Measurements from ENCODE around the gene TESK2.
"Not testable (repeated sequence)": the region's sequence is repeated elsewhere in the genome, so short reads cannot be mapped to it uniquely, and the experiment has no call there.

Gene TESK2

DNA sequence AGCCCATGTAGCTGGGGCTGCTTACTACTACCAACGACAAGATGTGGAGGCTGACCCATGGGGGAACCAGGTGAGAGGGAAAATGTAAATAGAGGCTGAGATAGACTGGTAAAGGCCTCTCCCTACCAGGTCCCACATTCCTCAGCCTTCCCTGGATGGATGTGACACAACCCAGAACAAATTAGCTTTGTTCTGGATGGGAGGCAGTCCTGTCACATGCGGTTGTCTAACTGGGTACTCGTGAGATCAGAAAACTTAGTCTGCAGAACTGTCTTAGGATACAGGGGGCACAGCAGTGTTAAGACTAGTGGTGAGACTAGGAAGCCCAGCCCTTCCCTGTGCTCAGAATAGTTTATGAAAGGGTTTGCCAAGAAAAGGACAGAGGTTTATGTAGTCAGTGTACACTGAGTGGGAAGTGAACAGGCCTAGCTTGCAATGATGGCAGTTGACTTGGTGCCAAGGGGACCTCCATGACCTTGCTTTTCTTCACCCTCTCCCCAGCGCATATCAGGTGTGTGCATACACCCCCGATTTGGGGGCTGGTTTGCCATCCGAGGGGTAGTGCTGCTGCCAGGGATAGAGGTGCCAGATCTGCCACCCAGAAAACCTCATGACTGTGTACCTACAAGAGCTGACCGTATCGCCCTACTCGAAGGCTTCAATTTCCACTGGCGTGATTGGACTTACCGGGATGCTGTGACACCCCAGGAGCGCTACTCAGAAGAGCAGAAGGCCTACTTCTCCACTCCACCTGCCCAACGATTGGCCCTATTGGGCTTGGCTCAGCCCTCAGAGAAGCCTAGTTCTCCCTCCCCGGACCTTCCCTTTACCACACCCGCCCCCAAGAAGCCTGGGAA, 17.6 kb upstream of the TESK2 start:
- peak; percentile 58 for DNase-seq

DNA sequence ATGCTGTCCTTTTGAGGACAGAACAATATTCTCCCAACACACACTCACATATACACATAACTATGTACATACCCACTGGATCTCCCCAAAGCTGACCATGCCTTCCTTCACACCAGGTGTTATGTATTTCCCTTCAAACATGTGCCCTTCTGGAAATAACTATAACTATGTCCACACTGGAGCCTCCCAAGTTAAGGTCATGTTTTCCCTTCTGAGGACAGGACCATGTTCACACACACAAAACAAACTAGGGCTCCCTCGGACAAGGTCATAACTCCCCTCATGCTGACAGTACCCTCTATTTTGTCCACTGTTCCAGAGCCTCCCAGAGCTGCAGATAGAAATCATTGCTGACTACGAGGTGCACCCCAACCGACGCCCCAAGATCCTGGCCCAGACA, 16.9 kb upstream of the TESK2 start:
- DNase-seq = no peak

DNA sequence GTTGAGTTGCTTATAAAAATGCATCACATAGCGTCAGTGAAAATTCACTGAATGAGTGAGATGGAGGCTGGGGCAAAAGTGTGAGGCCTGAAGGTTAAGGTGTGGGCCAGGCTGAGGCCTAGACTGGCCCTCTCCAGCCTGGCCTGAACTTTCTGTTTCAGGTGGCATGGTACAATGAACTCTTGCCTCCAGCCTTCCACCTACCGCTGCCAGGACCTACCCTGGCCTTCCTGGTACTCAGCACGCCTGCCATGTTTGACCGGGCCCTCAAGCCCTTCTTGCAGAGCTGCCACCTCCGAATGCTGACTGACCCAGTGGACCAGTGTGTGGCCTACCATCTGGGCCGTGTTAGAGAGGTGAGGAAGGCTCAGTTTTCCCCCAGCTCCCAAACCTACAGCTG, 16.2 kb upstream of the TESK2 start:
- no peak for DNase-seq

DNA sequence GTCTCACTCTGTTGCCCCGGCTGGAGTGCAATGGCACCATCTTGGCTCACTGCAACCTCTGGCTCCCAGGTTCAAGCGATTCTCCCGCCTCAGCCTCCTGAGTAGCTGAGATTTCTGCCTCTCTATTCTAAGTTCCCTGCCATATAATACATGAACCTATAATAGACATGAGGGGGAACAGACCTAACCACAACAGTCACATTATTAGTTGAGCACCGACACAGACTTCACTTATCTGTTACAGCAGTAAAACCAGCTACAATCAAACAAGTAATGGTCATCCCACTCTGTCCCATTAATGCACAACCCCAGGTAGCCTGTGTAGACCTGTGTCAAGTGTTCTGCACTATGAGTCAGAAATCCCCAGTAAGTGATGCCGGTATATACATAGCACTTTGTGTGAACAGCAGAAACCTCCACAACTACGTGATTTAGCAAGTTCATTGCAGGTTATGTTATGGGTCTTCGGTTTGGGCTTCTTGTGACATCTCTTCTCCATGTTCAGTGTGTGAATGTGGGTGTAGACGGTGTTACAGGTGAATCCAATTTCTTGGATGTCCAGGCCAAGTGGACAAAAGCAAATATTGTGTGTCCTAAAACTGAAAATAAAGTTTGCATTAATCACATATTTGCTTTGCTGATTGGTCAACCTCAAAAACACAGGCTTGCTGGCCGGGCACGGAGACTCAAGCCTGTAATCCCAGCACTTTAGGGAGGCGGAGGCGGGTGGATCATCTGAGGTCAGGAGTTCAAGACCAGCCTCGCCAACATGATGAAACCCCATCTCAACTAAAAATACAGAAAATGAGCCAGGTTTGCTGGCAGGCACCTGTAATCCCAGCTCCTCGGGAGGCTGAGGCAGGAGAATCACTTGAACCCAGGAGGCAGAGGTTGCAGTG, 12.7 kb upstream of the TESK2 start:
- DNase-seq = no peak

DNA sequence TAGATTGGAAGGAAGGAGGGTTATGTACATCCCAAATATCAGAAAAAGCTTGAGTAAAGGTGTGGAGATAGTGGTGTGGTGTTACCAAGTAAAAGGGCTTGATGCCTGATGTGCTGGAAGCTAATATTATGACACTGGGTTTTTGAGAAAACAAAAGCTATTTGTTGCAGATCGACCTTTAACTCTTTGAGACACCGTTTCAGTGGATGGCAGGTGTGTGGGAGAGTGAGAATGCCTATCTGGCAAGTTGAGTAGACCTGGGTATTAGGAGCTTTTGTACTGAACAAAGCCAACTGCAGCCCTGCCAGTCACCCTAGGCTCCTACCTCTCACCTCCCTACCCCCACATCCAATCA, 10.5 kb upstream of the TESK2 start:
- DNase-seq = no peak

DNA sequence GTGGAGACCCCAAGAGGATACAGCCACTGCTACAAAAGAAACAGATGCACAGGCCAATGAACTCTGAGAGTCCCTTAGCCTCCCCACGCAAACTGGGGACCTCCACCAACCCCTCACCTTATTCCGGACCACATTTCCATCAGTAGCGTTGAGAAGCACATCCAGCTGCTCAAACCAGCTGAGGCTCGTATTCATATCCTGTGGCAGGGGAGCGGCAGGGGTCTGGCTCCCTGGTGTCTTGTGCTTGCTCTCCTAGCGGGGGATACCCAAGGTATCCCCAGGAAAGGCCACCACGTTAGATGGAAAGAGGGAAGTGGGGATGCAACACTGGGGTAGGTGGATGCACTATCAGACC, 8.4 kb upstream of the TESK2 start:
- DNase-seq = peak; percentile 60

DNA sequence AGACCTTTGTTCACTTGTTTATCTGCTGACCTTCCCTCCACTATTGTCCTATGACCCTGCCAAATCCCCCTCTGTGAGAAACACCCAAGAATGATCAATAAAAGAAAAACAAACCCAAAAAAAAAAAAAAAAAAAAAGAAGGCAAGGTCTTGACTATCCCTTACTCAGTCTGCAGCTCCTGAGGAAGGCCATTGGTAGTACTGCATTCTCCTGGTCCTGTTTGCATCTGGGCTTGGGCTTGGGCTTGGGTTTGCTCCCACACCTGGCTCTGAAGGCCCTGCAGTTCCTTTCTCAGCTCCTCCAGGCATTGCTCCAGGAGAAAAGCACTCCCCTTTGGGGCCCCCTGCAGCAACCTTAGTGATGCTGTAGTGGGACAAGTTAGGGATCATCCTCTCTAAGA, 7.3 kb upstream of the TESK2 start:
- no peak for DNase-seq

DNA sequence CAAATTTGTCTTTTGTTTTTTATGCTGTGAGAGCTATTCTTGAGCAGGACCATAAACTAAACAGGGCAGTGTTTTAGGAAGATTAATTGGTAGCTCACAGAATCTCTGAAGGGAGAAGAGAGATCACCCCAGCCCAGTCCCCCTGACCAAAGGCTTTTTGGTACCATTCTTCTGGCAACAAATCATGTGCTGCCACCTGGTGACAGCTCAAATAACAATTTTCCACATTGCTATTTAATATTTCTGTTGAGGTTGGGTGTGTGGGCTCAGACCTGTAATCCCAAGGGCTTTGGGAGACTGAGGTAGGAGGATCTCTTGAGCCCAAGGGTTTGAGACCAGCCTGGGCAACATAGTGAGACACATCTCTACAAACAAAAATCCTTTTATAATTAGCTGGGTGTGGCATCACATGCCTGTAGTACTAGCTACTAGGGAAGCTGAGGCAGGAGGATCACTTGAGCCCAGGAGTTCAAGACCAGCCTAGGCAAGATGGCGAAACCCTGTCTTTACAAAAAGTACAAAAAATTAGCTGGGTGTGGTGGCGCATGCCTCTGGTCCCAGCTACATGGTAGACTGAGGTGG, 2.2 kb upstream of the TESK2 start:
- DNase-seq = peak; percentile 64

DNA sequence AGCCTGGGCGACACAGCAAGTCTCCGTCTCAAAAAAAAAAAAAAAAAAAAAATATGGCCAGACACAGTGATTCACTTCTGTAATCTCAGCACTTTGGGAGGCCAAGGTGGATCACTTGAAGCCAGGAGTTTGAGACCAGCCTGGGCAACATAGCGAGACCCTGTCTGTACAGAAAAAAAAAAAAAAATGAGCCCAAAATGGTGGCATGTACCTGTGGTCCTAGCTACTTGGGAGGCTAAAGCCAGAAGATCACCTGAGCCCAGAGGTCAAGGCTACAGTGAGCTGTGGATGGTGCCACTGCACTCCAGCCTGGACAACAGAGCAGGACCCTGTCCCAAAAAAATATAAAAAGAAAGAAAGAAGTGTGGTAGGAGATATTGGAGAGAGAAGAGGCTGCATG, 1.7 kb upstream of the TESK2 start:
- no peak for DNase-seq

DNA sequence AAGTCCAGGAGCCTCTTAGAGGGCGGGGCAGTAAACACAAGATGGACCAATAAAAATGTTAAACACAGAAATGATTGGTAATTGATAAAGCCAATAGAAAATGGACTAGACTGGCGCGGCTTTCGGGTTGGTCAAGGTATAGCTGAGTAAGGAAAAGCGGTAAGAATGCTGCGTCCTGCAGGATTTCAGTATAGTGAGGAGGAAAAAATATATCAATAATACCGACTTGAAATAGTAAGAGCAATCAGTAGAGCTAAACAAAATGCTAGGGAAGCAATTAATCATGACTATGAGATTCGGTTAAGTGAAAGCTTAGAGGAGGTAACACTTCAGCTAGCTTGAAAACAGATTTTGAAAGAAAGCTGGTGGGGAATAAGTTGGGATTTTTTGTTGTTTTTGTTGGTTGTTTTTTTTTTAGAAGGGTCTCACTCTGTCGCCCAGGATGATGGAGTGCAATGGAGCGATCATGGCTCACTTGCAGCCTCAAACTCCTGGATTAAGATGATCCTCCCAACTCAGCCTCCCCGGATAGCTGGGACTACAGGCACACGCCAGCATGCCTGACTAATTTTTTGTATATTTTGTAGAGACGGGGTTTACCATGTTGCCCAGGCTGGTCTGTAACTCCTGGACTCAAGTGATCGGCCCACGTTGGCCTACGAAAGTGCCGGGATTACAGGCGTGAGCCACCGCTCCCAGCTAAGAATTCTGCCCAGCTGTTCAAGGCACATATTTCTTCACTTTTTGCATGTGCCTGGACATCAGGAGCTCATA, 711 bp upstream of the TESK2 start:
- no peak for DNase-seq

DNA sequence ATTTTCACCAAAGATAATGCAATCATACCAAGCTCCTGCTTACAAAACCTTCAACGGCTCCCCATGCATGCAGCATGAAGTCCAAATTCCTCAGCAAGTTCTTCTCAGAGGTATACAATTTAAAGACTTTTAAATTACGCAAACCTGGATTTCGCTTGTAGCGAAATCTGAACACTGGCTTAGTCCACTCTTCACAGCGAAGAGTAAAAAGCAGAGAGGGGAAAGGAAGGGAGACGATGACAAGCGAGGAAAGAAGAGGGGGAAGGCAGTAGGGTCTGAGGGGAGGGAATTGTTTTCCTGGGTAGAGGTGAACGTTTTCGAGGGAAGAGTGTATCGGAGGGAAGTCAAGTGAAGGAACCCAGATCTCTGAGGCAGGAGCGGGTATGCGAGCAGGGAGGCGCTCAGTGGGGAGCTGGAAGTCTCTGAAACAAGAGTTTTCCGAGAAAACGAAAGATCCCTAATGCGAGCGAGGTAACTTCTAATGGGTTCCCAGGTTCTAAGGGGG, 790 bp downstream of the TESK2 start:
- DNase-seq = peak; percentile 62

DNA sequence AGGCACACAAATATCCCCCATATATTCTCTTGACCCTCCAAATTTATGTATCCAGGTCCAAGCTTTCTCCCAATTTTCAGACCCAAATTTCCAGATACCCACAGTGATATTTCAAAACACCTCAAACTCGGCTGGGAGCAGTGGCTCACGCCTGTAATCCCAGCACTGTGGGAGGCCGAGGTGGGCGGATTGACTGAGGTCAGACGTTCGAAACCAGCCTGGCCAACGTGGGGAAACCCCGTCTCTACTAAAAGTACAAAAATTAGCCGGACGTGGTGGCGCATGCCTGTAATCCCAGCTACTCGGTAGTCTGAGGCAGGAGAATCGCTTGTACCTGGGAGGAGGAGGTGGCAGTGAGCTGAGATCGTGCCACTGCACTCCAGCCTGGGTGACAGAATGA, 1.6 kb downstream of the TESK2 start:
- not testable (repeated sequence) for DNase-seq

DNA sequence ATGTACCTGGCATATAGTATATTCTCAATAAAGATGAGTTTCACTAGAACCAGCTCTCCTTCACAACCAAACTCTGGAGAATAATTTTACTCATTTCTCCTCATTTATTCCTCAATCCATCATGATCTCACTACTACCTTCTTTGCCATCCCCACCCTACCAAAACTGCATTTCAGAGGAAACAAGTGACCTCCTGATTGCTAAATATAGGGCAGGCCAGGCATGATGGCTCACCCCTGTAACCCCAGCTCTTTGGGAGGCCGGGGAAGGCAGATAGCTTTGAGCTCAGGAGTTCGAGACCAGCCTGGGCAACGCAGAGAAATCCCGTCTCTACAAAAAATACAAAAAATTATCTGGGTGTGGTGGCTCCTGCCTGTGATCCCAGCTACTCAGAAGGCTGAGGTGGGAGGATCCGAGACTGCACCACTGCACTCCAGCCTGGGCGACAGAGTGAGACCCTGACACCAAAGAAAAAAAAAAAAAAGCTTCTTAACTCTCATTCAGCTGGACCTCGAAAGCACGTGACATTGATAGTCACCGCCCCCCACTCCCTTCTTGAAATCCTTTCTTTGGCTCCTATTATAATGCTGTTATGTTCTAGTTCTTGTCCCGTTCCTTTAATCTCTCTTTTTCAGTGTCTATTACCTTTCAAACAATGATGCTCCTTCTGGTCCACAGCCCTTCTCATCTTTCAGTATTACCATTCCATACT, 2.1 kb downstream of the TESK2 start:
- no peak for DNase-seq

DNA sequence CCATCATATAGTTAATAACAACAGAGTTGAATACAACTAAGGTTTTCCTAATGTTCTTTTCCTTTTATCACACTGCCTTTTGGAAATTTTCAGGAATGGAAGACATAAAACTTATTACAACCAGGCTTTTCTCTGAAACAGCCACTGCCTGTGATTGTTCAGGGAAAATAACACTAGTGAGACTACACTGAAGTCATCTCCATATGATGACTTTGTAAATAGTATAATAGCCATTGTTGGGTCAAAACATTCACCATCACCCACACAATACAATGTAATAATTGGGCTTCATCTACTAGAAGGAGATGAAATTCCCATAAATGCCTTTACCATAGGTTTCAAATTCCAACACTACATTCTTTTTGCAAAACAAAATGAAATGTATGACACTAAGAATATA, 5.0 kb downstream of the TESK2 start:
- DNase-seq = no peak

DNA sequence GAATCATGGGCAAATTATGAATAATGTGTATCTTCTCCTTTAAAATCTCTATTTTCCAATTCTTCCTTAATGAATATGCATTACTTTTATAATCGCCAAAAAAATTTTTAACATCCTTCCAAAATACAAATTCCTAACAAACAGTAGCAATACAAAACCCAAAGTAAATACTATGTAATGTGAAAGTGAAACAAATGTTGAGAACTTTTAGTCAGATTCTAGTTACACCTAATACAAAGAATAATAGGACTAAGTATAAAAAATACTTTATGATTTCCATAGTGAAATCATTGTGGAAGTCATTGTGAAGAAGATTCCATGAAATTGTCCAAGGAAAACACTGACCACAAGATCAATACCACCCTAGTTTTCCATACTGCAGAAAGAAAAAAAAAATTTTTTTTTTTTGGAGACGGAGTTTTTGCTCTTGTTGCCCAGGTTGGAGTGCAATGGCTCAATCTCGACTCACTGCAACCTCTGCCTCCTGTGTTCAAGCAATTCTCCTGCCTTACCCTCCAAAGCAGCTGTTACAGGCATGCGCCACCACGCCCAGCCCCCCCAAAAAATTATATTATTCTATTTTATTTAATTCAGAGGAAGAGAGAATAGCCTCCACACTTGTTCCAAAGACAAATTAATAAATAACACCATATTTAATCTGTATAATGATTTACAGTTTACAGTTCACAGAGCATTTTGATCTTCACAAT, 11.8 kb downstream of the TESK2 start:
- no peak for DNase-seq

DNA sequence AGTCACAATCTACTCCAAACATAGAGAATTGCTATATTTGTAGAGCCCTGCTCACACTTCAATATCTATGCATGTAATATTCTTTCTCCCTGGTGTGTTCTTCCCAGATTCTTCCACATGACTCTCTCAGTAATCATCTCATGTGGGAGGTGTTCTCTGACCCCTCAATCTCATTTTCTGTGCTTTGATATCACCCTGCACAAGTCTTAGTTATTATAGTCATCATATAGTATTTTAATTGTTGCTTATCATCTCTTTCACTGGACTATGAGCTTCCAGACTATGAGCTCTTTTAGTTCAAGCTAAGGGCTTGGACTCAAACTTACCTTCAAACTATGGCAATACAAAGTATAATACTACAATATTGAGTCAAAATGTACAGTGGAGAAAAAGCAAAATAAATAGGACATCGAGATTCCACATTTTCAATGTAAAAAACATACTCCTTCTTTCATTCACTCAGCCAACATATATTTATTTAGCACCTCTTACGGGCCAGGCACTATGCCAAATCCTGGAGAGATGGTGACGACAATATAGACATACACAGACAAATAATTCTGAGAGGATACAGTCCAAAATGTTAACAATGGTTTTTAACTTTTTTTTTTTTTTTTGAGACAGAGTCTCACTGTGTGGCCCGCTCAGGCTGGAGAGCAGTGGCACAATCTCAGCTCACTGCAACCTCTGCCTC, 12.7 kb downstream of the TESK2 start:
- DNase-seq = no peak

DNA sequence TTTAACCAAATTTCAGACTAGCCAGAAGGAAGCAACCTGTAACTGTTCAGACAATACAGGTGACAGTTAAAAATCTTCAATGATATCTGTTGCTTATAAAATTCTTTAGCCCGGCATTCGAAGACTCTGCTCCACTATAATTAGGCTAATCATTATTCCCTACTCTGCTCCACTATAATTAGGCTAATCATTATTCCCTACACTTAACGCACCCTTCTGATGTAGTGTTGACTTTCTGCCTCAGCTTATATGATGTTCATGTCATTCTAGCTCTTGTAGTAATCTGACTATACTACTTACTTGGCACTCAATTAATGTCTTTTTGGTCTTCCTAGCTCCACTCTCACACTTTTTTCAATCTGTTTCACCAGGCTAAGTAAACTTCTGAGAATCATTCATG, 13.3 kb downstream of the TESK2 start:
- no peak for DNase-seq

DNA sequence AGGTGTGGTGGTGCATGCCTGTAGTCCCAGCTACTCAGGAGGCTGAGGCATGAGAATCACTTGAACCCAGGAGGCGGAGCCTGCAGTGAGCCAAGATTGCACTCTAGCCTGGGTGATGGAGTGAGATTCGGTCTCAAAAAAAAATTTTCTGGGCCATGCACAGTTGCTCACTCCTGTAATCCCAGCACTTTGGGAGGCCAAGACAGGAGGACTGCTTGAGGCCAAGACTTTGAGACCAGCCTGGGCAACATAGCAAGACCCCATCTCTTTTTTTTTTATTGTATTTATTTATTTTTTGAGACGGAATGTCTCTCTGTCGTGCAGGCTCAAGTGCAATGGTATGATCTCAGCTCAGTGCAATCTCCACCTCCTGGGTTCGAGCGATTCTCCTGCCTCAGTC, 16.8 kb downstream of the TESK2 start:
- not testable (repeated sequence) for DNase-seq

DNA sequence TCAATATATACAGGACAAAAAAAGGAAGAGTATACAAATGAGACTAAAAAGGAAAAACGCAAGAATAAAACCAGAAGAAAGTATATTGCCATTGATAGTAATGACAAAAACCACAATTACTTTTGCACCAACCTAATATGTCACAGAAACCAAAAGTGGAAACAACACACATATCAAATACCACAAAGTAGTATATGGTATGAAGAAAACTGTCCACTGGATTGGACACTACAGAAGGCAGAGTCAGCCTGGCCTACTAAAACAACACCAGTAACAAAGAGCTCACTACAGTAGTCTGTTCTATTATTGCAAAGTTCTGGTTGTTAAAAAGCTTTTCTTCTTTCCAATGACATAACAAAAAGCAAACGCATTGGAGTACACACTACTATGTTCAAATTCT, 17.7 kb downstream of the TESK2 start:
- DNase-seq = no peak

DNA sequence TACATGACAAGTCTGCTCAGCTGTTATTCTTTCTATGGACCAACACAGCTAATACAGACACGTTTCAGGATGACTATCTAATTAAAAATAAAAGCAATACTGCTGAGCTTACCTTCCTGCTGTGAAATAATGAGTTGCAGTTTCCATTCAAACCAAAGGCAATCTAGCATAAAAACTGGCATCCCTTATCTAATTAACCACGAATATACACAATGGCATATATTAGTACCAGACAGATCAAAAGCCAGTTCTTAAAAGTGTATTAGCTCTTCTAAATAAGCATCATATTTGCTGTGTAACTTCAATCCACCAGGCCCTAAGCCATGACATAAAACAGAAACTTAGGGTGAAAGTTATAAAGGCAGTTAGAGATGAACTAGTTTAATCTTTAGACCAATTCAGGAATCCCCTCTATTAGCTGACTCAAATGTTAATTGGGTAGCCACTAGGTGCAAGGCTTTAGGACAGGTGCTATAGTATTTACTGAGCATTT, 20.6 kb downstream of the TESK2 start:
- DNase-seq = no peak

DNA sequence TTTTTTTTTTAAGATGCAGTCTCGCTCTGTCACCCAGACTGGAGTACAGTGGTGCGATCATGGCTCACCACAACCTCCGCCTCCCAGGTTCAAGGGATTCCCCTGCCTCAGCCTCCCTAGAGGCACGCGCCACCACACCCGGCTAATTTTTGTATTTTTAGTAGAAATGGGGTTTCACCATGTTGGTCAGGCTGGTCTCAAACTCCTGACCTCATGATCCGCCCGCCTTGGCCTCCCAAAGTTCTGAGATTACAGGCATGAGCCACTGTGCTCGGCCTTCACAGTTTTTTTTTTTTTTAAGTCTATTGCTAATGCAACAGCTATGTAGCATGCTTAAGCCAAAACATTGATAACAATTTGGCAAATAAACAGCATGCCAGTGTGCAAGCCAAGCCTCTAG, 23.6 kb downstream of the TESK2 start:
- not testable (repeated sequence) for DNase-seq

Data from islet precursor cell (in vitro differentiated cells).